Endothelial cell of umbilical vein (primary cell): ENCODE measurements around the gene TBC1D19. TPM values are rescaled to one million over a fixed set of nuclear protein-coding genes. Genes with fewer than 3 reads are reported as not detected.
"Not testable (repeated sequence)": the region's sequence is repeated elsewhere in the genome, so short reads cannot be mapped to it uniquely, and the experiment has no call there.

Source experiments
- BruUV-seq: library from RNA; stranded (reverse); fragments of 400-500 nt; replicated peaks from 2 replicates; lab custom pipeline; 2021; lab: Mats Ljungman, UMichigan
- CTCF ChIA-PET: fragments of 300-600, 350-600 bp; sonication (Branson Sonifier 250); formaldehyde crosslinking; loops from one replicate; lab custom pipeline; 2021; ENCODE audit warnings: antibody characterized with exemption, inconsistent platforms; lab: Charles Lee
- POLR2A ChIA-PET: fragments of 300-600, 350-600 bp; sonication (Branson Sonifier 250); formaldehyde crosslinking; loops from one replicate; lab custom pipeline; 2021; ENCODE audit warnings: antibody characterized with exemption, inconsistent platforms; lab: Charles Lee
- DNase-seq: peaks from one replicate; pipeline ENCODE4 v3.0.0-alpha.2; 2011; ENCODE audit warnings: low read depth, low spot score
- FAIRE-seq: peaks from 2 replicates; lab custom pipeline; 2011; peaks lifted over from hg19 to GRCh38; lab: Jason Lieb, UNC
- H2AFZ ChIP-seq: 2 replicates; pipeline ENCODE4 v1.6.0; 2012; ENCODE audit warnings: low read depth, low read length, control low read depth, inconsistent platforms
- H3K27ac ChIP-seq: 2 replicates; pipeline ENCODE4 v1.5.1; 2011; ENCODE audit warnings: low read depth, mild to moderate bottlenecking, control low read depth, low read length, moderate library complexity; ENCODE audit not compliant: insufficient read depth
- H3K27me3 ChIP-seq, 2 experiments: 2 replicates each; pipeline versions ENCODE4 v1.6.0 to v1.6.1; 2011; ENCODE audit warnings: low read length in 2 of 2, mixed read lengths in 1 of 2; ENCODE audit not compliant: control insufficient read depth in 2 of 2, insufficient read depth in 2 of 2
- H3K36me3 ChIP-seq, 2 experiments: 2 replicates in 1 of 2; 3 replicates in 1 of 2; pipeline ENCODE4 v1.5.1; 2011; ENCODE audit warnings: low read length in 2 of 2, mild to moderate bottlenecking in 1 of 2, moderate library complexity in 1 of 2; ENCODE audit not compliant: control insufficient read depth in 2 of 2, insufficient read depth in 2 of 2; ENCODE audit errors: extremely low read depth in 1 of 2
- H3K4me1 ChIP-seq: 3 replicates; pipeline ENCODE4 v1.5.1; 2011; ENCODE audit warnings: mild to moderate bottlenecking, low read length; ENCODE audit not compliant: control insufficient read depth, insufficient read depth; ENCODE audit errors: extremely low read depth
- H3K4me2 ChIP-seq: 2 replicates; pipeline ENCODE4 v1.6.1; 2011; ENCODE audit warnings: low read length, control low read depth, mixed read lengths; ENCODE audit not compliant: insufficient read depth
- H3K4me3 ChIP-seq, 3 experiments: fragments of 200-600 bp in 1 of 3; sonication (generic), shearing (Covaris generic) in 1 of 3; replicated peaks in 1 of 3; 2 replicates each; pipeline ENCODE4 v1.5.1; 2011 to 2016; ENCODE audit warnings: control low read depth in 3 of 3, low read length in 3 of 3, mild to moderate bottlenecking in 2 of 3, inconsistent platforms in 1 of 3, low read depth in 1 of 3, moderate library complexity in 1 of 3; ENCODE audit not compliant: insufficient read depth in 1 of 3
- H3K79me2 ChIP-seq: 2 replicates; pipeline ENCODE4 v1.6.0; 2012; ENCODE audit warnings: low read length, inconsistent platforms; ENCODE audit not compliant: control insufficient read depth, insufficient read depth
- H3K9ac ChIP-seq: replicated peaks from 2 replicates; pipeline ENCODE3; 2011; ENCODE audit warnings: low read length, control low read depth; ENCODE audit not compliant: insufficient read depth; ENCODE audit errors: extremely low read depth
- H3K9me1 ChIP-seq: replicated peaks from 3 replicates; pipeline ENCODE4 v1.6.0; 2011; ENCODE audit warnings: mild to moderate bottlenecking, low read length; ENCODE audit not compliant: control insufficient read depth, insufficient read depth; ENCODE audit errors: extremely low read depth
- H3K9me3 ChIP-seq: replicated peaks from 2 replicates; pipeline ENCODE4 v1.5.1; 2012; ENCODE audit warnings: low read length, inconsistent platforms; ENCODE audit not compliant: control insufficient read depth, insufficient read depth
- H4K20me1 ChIP-seq: replicated peaks from 2 replicates; pipeline ENCODE3; 2011; ENCODE audit warnings: mild to moderate bottlenecking, low read length; ENCODE audit not compliant: control insufficient read depth, insufficient read depth; ENCODE audit errors: extremely low read depth
- EZH2 ChIP-seq: IDR thresholded peaks from 2 replicates; pipeline ENCODE4 v1.6.1; 2012; ENCODE audit warnings: borderline replicate concordance, low read depth, mild to moderate bottlenecking, moderate library complexity, low read length, inconsistent platforms; ENCODE audit not compliant: severe bottlenecking
- FOS ChIP-seq: IDR thresholded peaks from 2 replicates; pipeline ENCODE4 v1.6.1; 2011; ENCODE audit warnings: mild to moderate bottlenecking, low read length, moderate library complexity, borderline replicate concordance; ENCODE audit not compliant: insufficient read depth
- GATA2 ChIP-seq: IDR thresholded peaks from 2 replicates; pipeline ENCODE4 v1.7.0; 2011; ENCODE audit warnings: low read depth, mild to moderate bottlenecking, moderate library complexity, mixed read lengths, low read length; ENCODE audit not compliant: insufficient read length, insufficient read depth
- JUN ChIP-seq: IDR thresholded peaks from 2 replicates; pipeline ENCODE4 v1.6.1; 2011; ENCODE audit warnings: borderline replicate concordance, low read depth; ENCODE audit not compliant: insufficient read length, insufficient read depth
- MAX ChIP-seq: IDR thresholded peaks from 2 replicates; pipeline ENCODE4 v1.6.1; 2011; ENCODE audit not compliant: insufficient read depth, insufficient read length
- MYC ChIP-seq: IDR thresholded peaks from one replicate; pipeline ENCODE4 v1.6.1; 2011; ENCODE audit warnings: mild to moderate bottlenecking, low read depth, low read length
- POLR2A ChIP-seq: IDR thresholded peaks from 2 replicates; pipeline ENCODE4 v1.6.1; 2012; ENCODE audit warnings: low read depth, mild to moderate bottlenecking, control low read depth, low read length
- POLR2AphosphoS5 ChIP-seq: IDR thresholded peaks from 2 replicates; pipeline ENCODE4 v1.6.1; 2012; ENCODE audit warnings: low read depth, mild to moderate bottlenecking, control low read depth, low read length, moderate library complexity; ENCODE audit not compliant: insufficient read depth
- dilution Hi-C: fragments of 300-500 bp; cut with MboI; formaldehyde crosslinking; loops from one replicate; pipeline ENCODE4 v1.15.0; 2019; ENCODE audit warnings: low sequenced_read_pairs; ENCODE audit not compliant: extremely low pct_ligation_motif_present
- intact Hi-C: fragments of 100-400 bp; cut with micrococcal nuclease; formaldehyde crosslinking; loops from one replicate; pipeline ENCODE4 v1.10.0; 2022
- polyA plus RNA-seq, 4 experiments: library from polyadenylated mRNA; depleted of rRNA in 3 of 4; stranded (reverse) in 3 of 4; unstranded in 1 of 4; fragments of >200 nt; gene quantifications; 2 replicates each; pipeline versions ENCODE4 v1.2.1 to v1.2.3, GENCODE V29; 2011 to 2012; ENCODE audit warnings: missing spikeins in 1 of 4
- total RNA-seq: library from RNA; stranded (reverse); gene quantifications from 2 replicates; pipeline ENCODE4 v1.2.3, GENCODE V29; 2021
- TF ChIP-seq, protein P1 (sequence below), 2 donors: IDR thresholded peaks; 1 replicate in 1 of 2; 2 replicates in 1 of 2; pipeline ENCODE4 v1.5.1; 2011; ENCODE audit warnings: low read length in 2 of 2, mild to moderate bottlenecking in 2 of 2, moderate library complexity in 2 of 2, control low read depth in 1 of 2, inconsistent platforms in 1 of 2, low read depth in 1 of 2; ENCODE audit not compliant: insufficient read depth in 1 of 2; ENCODE audit errors: extremely low read depth in 1 of 2

TBC1D19 gene
- total and polyA plus RNA-seq, 2 donors (not counting 3 experiments of a cell fraction or from before 2014, with no cell fraction given), result 4.4 to 5.9 TPM

DNA sequence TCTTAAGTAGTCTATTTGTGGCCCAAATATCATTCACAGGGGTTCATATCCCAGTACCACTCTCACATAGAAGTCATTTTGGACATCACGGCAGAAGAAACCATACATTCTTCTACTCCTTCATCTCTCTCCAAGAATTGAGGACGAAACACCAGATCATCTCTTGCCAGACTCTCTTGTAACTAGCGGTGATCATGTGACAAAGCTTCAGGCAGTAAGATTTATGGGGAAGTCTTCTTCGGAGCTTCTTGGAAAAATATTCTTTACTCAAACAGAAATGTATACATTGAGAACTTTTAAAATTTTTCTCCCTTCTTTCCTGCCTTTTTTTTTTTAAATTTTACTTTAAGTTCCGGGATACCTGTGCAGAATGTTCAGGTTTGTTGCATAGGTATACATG lies 4.7 kb upstream of the TBC1D19 start:
- peaks cover 21 to 47% of the 10 kb centered on the region in 2 experiments for H3K27me3 ChIP-seq
- no peaks in the 10 kb centered on the region for H3K9me3 ChIP-seq
- H3K9me1 ChIP-seq, result no peaks in the 10 kb centered on the region
- CTCF ChIA-PET, result no interaction called here
- no peak overlapping the region for H3K4me2 ChIP-seq
- H2AFZ ChIP-seq, result no peak overlapping the region
- H3K79me2 ChIP-seq, result no peaks in the 10 kb centered on the region
- no TSS peak for BruUV-seq
- H3K27ac ChIP-seq, result no peak overlapping the region
- H3K36me3 ChIP-seq, result no peaks in the 10 kb centered on the region
- intact Hi-C loops (no loop called here), dilution Hi-C loops (no loop called here)
- FAIRE-seq (no peak), DNase-seq (no peak)
- H3K9ac ChIP-seq, result no peak overlapping the region
- POLR2A ChIA-PET, result no interaction called here
- H3K4me3 ChIP-seq, result no peak overlapping the region
- no peaks in the 10 kb centered on the region for H4K20me1 ChIP-seq
- TF ChIP-seq EZH2 (no peak), MAX (no peak), POLR2AphosphoS5 (no peak), FOS (no peak), GATA2 (no peak), POLR2A (no peak), MYC (no peak), JUN (no peak)
- TF ChIP-seq, protein P1, sequence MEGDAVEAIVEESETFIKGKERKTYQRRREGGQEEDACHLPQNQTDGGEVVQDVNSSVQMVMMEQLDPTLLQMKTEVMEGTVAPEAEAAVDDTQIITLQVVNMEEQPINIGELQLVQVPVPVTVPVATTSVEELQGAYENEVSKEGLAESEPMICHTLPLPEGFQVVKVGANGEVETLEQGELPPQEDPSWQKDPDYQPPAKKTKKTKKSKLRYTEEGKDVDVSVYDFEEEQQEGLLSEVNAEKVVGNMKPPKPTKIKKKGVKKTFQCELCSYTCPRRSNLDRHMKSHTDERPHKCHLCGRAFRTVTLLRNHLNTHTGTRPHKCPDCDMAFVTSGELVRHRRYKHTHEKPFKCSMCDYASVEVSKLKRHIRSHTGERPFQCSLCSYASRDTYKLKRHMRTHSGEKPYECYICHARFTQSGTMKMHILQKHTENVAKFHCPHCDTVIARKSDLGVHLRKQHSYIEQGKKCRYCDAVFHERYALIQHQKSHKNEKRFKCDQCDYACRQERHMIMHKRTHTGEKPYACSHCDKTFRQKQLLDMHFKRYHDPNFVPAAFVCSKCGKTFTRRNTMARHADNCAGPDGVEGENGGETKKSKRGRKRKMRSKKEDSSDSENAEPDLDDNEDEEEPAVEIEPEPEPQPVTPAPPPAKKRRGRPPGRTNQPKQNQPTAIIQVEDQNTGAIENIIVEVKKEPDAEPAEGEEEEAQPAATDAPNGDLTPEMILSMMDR (IDR thresholded peaks at IDR 0.05; ENCODE audit: extremely low read depth in 1 of 2, insufficient read depth in 1 of 2, low read depth in 1 of 2, low read length in 2 of 2), result no peak
- peaks cover 4% of the 10 kb centered on the region for H3K4me1 ChIP-seq

DNA sequence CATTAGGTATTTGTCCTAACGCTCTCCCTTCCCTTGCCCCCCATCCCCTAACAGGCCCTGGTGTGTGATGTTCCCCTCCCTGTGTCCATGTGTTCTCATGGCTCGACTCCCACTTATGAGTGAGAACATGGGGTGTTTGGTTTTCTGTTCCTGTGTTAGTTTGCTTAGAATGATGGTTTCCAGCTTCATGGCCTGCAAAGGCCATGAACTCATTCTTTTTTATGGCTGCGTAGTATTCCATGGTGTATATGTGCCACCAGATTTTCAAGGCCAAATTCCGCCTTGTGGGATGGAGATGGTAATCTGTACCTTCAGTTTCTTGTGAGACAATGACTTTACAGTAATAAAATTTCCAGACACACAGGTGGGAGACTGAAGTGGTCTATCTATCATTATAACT lies 2.5 kb upstream of the TBC1D19 start:
- H3K4me3 ChIP-seq, DNase-seq, H3K9ac ChIP-seq, H3K36me3 ChIP-seq, H2AFZ ChIP-seq, BruUV-seq, H3K27ac ChIP-seq, H3K9me1 ChIP-seq, FAIRE-seq, H3K79me2 ChIP-seq, dilution Hi-C loops, CTCF ChIA-PET, H4K20me1 ChIP-seq, H3K9me3 ChIP-seq, POLR2A ChIA-PET, H3K4me2 ChIP-seq: not testable (repeated sequence)
- peaks cover 10% of the 10 kb centered on the region for H3K4me1 ChIP-seq
- intact Hi-C loops, result loop anchor here (5.0 kb wide), 2 partner anchors 124 to 264 kb away; no protein-coding TSS in a partner anchor
- peaks cover 10 to 29% of the 10 kb centered on the region in 2 experiments for H3K27me3 ChIP-seq
